ENCODE measurements around the gene SLC9B1. TPM values are rescaled to one million over a fixed set of nuclear protein-coding genes. Genes with fewer than 3 reads are reported as not detected.
A peak's percentile ranks its signal among the peaks of the same experiment; 100 is the strongest.
"Not testable (repeated sequence)": the region's sequence is repeated elsewhere in the genome, so short reads cannot be mapped to it uniquely, and the experiment has no call there.

SLC9B1 gene
- total RNA-seq, 1 experiment from 2014 or later = 0.12 TPM

- no peak for DNase-seq (ENCODE audit: extremely low read depth, low read depth)
These were observed 138.2 kb downstream of the SLC9B1 start for GRCh38 chr4:102881343-102881742.

- DNase-seq (ENCODE audit: extremely low read depth, low read depth) = no peak
These were observed 140.6 kb downstream of the SLC9B1 start for GRCh38 chr4:102878901-102879300.

GRCh38 chr4:102878349-102878748 is 141.2 kb downstream of the SLC9B1 start:
- not testable (repeated sequence) for DNase-seq (ENCODE audit: extremely low read depth, low read depth)

GRCh38 chr4:102877477-102878106 is 141.9 kb downstream of the SLC9B1 start:
- DNase-seq (ENCODE audit: extremely low read depth, low read depth) = not testable (repeated sequence)

- no peak for DNase-seq (ENCODE audit: extremely low read depth, low read depth)
These were observed 147.7 kb downstream of the SLC9B1 start for GRCh38 chr4:102871772-102872171.

GRCh38 chr4:102869569-102870197 is 149.8 kb downstream of the SLC9B1 start:
- DNase-seq (ENCODE audit: extremely low read depth, low read depth) = no peak

GRCh38 chr4:102868781-102869568 is 150.5 kb downstream of the SLC9B1 start, which contains the start of gene CISD2:
TSS of gene CISD2 (plus strand) at chr4:102868992. CDS start at chr4:102869085, 93 bp downstream.
- DNase-seq (ENCODE audit: extremely low read depth, low read depth) = peak; percentile 82

- no peak for DNase-seq (ENCODE audit: extremely low read depth, low read depth)
These were observed 151.2 kb downstream of the SLC9B1 start for GRCh38 chr4:102868153-102868780.

- no peak for DNase-seq (ENCODE audit: extremely low read depth, low read depth)
These were observed 152.0 kb downstream of the SLC9B1 start for GRCh38 chr4:102867278-102868152.

- not testable (repeated sequence) for DNase-seq (ENCODE audit: extremely low read depth, low read depth)
These were observed 154.2 kb downstream of the SLC9B1 start for GRCh38 chr4:102865327-102865726.

GRCh38 chr4:102862747-102863146 is 156.8 kb downstream of the SLC9B1 start:
- DNase-seq (ENCODE audit: extremely low read depth, low read depth) = no peak

- no peak for DNase-seq (ENCODE audit: extremely low read depth, low read depth)
These were observed 157.5 kb downstream of the SLC9B1 start for GRCh38 chr4:102862016-102862415.

GRCh38 chr4:102860611-102861324 is 158.7 kb downstream of the SLC9B1 start:
- no peak for DNase-seq (ENCODE audit: extremely low read depth, low read depth)

- DNase-seq (ENCODE audit: extremely low read depth, low read depth) = no peak
These were observed 160.6 kb downstream of the SLC9B1 start for GRCh38 chr4:102858828-102859464.

Other genes with a start within 250 kb of the SLC9B1 start
- gene UBE2D3, start 192.2 kb downstream of the SLC9B1 start, total RNA-seq (2014; rRNA removed; shearing (Covaris generic)) = 521 and 567 TPM in 2 replicates
- 73.1 and 76.7 TPM in 2 replicates for gene CISD2, start 150.7 kb downstream of the SLC9B1 start, total RNA-seq (2014; rRNA removed; shearing (Covaris generic))
- 25.6 and 29.8 TPM in 2 replicates for gene SLC9B2, start 57.1 kb upstream of the SLC9B1 start, total RNA-seq (2014; rRNA removed; shearing (Covaris generic))
- gene BDH2, start 80.1 kb upstream of the SLC9B1 start, total RNA-seq (2014; rRNA removed; shearing (Covaris generic)) = 6.0 TPM in 2 replicates
- gene CENPE, start 178.6 kb upstream of the SLC9B1 start, total RNA-seq (2014; rRNA removed; shearing (Covaris generic)) = 22.4 and 26.3 TPM in 2 replicates

All from NCI-H460 (cell line).